HCT116 (cell line): ENCODE measurements around the gene NDUFA3. TPM values are rescaled to one million over a fixed set of nuclear protein-coding genes. Genes with fewer than 3 reads are reported as not detected.
A peak's percentile ranks its signal among the peaks of the same experiment; 100 is the strongest.

Source experiments
- ATAC-seq: fragments of 200-7000 bp; cut with Tn5 transposase; 2 replicates; pipeline ENCODE4 v1.9.1; 2020; ENCODE audit warnings: mild to moderate bottlenecking, moderate library complexity
- BruUV-seq: library from RNA; stranded (reverse); fragments of 400-500 nt; replicated peaks from 2 replicates; lab custom pipeline; 2021; lab: Mats Ljungman, UMichigan
- CTCF ChIA-PET: fragments of 300-600 bp; sonication (Branson Sonifier 250); formaldehyde crosslinking; loops from one replicate; lab custom pipeline; 2021; ENCODE audit warnings: antibody characterized with exemption; lab: Charles Lee
- POLR2A ChIA-PET: fragments of 300-600, 350-600 bp; sonication (Branson Sonifier 250); formaldehyde crosslinking; loops from one replicate; lab custom pipeline; 2021; ENCODE audit warnings: antibody characterized with exemption; lab: Charles Lee
- RAD21 ChIA-PET, 2 experiments: fragments of 300-600 bp; sonication (Branson Sonifier 250); formaldehyde crosslinking; loops; one replicate each; lab custom pipeline; 2023; ENCODE audit warnings: low total read pairs in 2 of 2; ENCODE audit not compliant: uncharacterized antibody in 2 of 2, unreplicated experiment in 2 of 2, low non-redundant PET in 1 of 2; lab: Charles Lee
- DNase-seq: peaks from one replicate; pipeline ENCODE4 v3.0.0-alpha.2; 2010; ENCODE audit warnings: low read depth, low spot score
- H2AFZ ChIP-seq: fragments of 200-600 bp; shearing (Covaris generic), sonication (generic); 2 replicates; pipeline ENCODE4 v1.6.1; 2017; ENCODE audit warnings: low read depth, mixed run types, mixed read lengths, antibody characterized with exemption, low read length; ENCODE audit not compliant: poor library complexity, severe bottlenecking
- H3K27ac ChIP-seq: 2 replicates; pipeline ENCODE4 v1.5.1; 2012; ENCODE audit warnings: low read depth, low read length
- H3K27me3 ChIP-seq: fragments of 200-600 bp; sonication (generic); 2 replicates; pipeline ENCODE4 v1.6.1; 2016; ENCODE audit warnings: mixed run types, low read length, mixed read lengths; ENCODE audit not compliant: insufficient read depth
- H3K36me3 ChIP-seq, 2 experiments: fragments of 200-500 bp in 1 of 2; fragments of 200-600 bp in 1 of 2; sonication (Bioruptor generic) in 1 of 2; sonication (generic) in 1 of 2; 2 replicates each; pipeline versions ENCODE4 v1.5.1 to v1.6.1; 2014 to 2016; ENCODE audit warnings: low read length in 2 of 2, inconsistent platforms in 1 of 2, mixed read lengths in 1 of 2, mixed run types in 1 of 2; ENCODE audit not compliant: insufficient read depth in 2 of 2, control insufficient read depth in 1 of 2
- H3K4me1 ChIP-seq, 2 experiments: fragments of 200-600 bp in 1 of 2; sonication (generic) in 1 of 2; 2 replicates each; pipeline versions ENCODE4 v1.5.1 to v1.6.1; 2012 to 2017; ENCODE audit warnings: low read length in 2 of 2, inconsistent platforms in 1 of 2, mild to moderate bottlenecking in 1 of 2, mixed read lengths in 1 of 2, mixed run types in 1 of 2, moderate library complexity in 1 of 2; ENCODE audit not compliant: insufficient read depth in 2 of 2, control insufficient read depth in 1 of 2
- H3K4me2 ChIP-seq: fragments of 200-600 bp; sonication (generic); 2 replicates; pipeline ENCODE4 v1.6.1; 2017; ENCODE audit warnings: mixed run types, low read length, mixed read lengths
- H3K4me3 ChIP-seq, 2 experiments: fragments of 200-600 bp in 1 of 2; sonication (generic) in 1 of 2; replicated peaks in 1 of 2; 2 replicates each; pipeline ENCODE4 v1.5.1; 2011 to 2016; ENCODE audit warnings: low read length in 2 of 2, control low read depth in 1 of 2, low read depth in 1 of 2, mild to moderate bottlenecking in 1 of 2, mixed read lengths in 1 of 2, mixed run types in 1 of 2
- H3K79me2 ChIP-seq: fragments of 200-600 bp; sonication (generic); 2 replicates; pipeline ENCODE4 v1.6.1; 2017; ENCODE audit warnings: mild to moderate bottlenecking, mixed run types, low read length, moderate library complexity, mixed read lengths; ENCODE audit not compliant: insufficient read depth
- H3K9ac ChIP-seq: fragments of 200-600 bp; sonication (generic); 2 replicates; pipeline ENCODE4 v1.6.1; 2016; ENCODE audit warnings: low read length, mixed read lengths
- H3K9me2 ChIP-seq: fragments of 200-600 bp; sonication (generic), shearing (Covaris generic); 2 replicates; pipeline ENCODE4 v1.6.1; 2017; ENCODE audit warnings: mixed run types, mild to moderate bottlenecking, moderate library complexity; ENCODE audit not compliant: insufficient read depth
- H3K9me3 ChIP-seq, 2 experiments: fragments of 200-500 bp in 1 of 2; fragments of 200-600 bp in 1 of 2; sonication (Bioruptor generic) in 1 of 2; sonication (generic) in 1 of 2; 2 replicates each; pipeline ENCODE4 v1.6.1; 2014 to 2017; ENCODE audit warnings: low read length in 2 of 2, mixed read lengths in 2 of 2, inconsistent platforms in 1 of 2, low read depth in 1 of 2, mild to moderate bottlenecking in 1 of 2, mixed run types in 1 of 2, moderate library complexity in 1 of 2; ENCODE audit not compliant: control insufficient read depth in 1 of 2, insufficient read depth in 1 of 2
- H4K20me1 ChIP-seq: fragments of 200-600 bp; sonication (generic), shearing (Covaris generic); 2 replicates; pipeline ENCODE4 v1.6.1; 2017; ENCODE audit warnings: mixed run types, mild to moderate bottlenecking, moderate library complexity; ENCODE audit not compliant: insufficient read depth
- CEBPB ChIP-seq: IDR thresholded peaks from 2 replicates; pipeline ENCODE4 v1.6.1; 2012; ENCODE audit warnings: low read depth
- ELF1 ChIP-seq: IDR thresholded peaks from 2 replicates; pipeline ENCODE4 v1.6.1; 2012; ENCODE audit warnings: low read depth, borderline replicate concordance
- EZH2phosphoT487 ChIP-seq: fragments of 200-600 bp; IDR thresholded peaks from 2 replicates; pipeline ENCODE4 v1.6.1; 2018; ENCODE audit warnings: antibody characterized with exemption, borderline replicate concordance
- FOSL1 ChIP-seq: IDR thresholded peaks from 2 replicates; pipeline ENCODE4 v1.6.1; 2012; ENCODE audit warnings: low read depth
- JUND ChIP-seq: IDR thresholded peaks from 2 replicates; pipeline ENCODE4 v1.6.1; 2012
- POLR2A ChIP-seq: IDR thresholded peaks from 2 replicates; pipeline ENCODE4 v1.7.0; 2011; ENCODE audit warnings: borderline replicate concordance; ENCODE audit not compliant: insufficient read depth, insufficient read length; ENCODE audit errors: extremely low read depth
- POLR2AphosphoS5 ChIP-seq: IDR thresholded peaks from 2 replicates; pipeline ENCODE4 v1.6.1; 2011; ENCODE audit warnings: mild to moderate bottlenecking, low read depth, low read length, moderate library complexity
- SIN3A ChIP-seq: IDR thresholded peaks from 2 replicates; pipeline ENCODE4 v1.6.1; 2012; ENCODE audit warnings: low read depth
- SRF ChIP-seq: IDR thresholded peaks from 2 replicates; pipeline ENCODE4 v1.6.1; 2012; ENCODE audit warnings: low read depth
- TCF7L2 ChIP-seq: IDR thresholded peaks from 2 replicates; pipeline ENCODE4 v1.7.0; 2011; ENCODE audit warnings: borderline replicate concordance, inconsistent platforms; ENCODE audit not compliant: insufficient read depth, insufficient read length; ENCODE audit errors: extremely low read depth
- ZFX ChIP-seq: fragments of 450-650 bp; IDR thresholded peaks from 2 replicates; pipeline ENCODE4 v1.6.1; 2017
- intact Hi-C: fragments of 100-400 bp; cut with micrococcal nuclease; formaldehyde crosslinking; loops from 2 replicates; pipeline ENCODE4 v1.10.0; 2022
- total RNA-seq: library from RNA; stranded (reverse); gene quantifications from one replicate; pipeline ENCODE4 v1.2.1, GENCODE V29; 2021; ENCODE audit not compliant: unreplicated experiment
- TF ChIP-seq, protein P1 (sequence below): IDR thresholded peaks from 2 replicates; pipeline ENCODE4 v1.6.1; 2012
- TF ChIP-seq, protein P2 (sequence below), 3 experiments: fragments of 200-600 bp in 1 of 3; sonication (generic) in 1 of 3; IDR thresholded peaks in 2 of 3; conservative IDR thresholded peaks in 1 of 3; 2 replicates each; pipeline ENCODE4 v1.5.1; 2012 to 2017; ENCODE audit warnings: low read depth in 2 of 3, low read length in 2 of 3, antibody characterized with exemption in 1 of 3, borderline replicate concordance in 1 of 3, control low read depth in 1 of 3, mild to moderate bottlenecking in 1 of 3, mixed read lengths in 1 of 3, mixed run types in 1 of 3, moderate library complexity in 1 of 3; ENCODE audit not compliant: insufficient read depth in 1 of 3
- TF ChIP-seq, protein P3 (sequence below): IDR thresholded peaks from 2 replicates; pipeline ENCODE4 v1.6.1; 2012; ENCODE audit warnings: low read depth
- TF ChIP-seq, protein P4 (sequence below): IDR thresholded peaks from 2 replicates; pipeline ENCODE4 v1.6.1; 2012
- TF ChIP-seq, protein P5 (sequence below): IDR thresholded peaks from 2 replicates; pipeline ENCODE4 v1.6.1; 2011; ENCODE audit warnings: mild to moderate bottlenecking, low read length, moderate library complexity; ENCODE audit not compliant: insufficient replicate concordance; ENCODE audit errors: extremely low read depth

The NDUFA3 gene
- total RNA-seq, 1 experiment from 2014 or later, result 149 TPM

DNA sequence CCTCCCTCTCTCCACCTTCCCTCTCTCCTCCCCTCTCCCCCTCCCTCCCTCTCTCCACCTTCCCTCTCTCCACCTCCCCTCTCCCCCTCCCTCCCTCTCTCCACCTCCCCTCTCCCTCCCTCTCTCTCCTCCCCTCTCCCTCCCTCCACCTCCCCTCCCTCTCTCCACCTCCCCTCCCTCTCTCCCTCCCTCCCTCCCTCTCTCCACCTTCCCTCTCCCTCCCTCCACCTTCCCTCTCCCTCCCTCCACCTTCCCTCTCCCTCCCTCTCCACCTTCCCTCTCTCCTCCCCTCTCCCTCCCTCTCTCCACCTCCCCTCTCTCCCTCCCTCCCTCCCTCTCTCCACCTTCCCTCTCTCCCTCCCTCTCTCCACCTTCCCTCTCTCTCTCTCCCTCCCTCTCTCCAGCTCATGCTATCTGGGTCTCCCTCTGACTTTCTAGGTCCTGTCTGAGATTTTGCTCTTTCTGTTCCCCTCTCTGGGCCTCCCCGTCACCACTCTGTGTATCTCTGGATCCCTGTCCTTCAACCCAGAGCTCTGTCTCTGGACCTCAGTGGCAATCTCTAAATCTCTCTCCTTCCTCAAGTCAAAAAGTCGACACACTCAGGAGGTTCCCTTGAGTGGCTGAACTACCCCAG is 31.4 kb downstream of the NDUFA3 start:
- H2AFZ ChIP-seq, result no peak overlapping the region
- H3K9me2 ChIP-seq, result no peaks in the 10 kb centered on the region
- BruUV-seq, result no TSS peak
- CTCF ChIA-PET, result no interaction called here
- no peaks in the 10 kb centered on the region for H4K20me1 ChIP-seq
- no peak for DNase-seq
- H3K4me2 ChIP-seq, result no peak overlapping the region
- TF ChIP-seq FOSL1 (no peak), POLR2AphosphoS5 (no peak), SRF (no peak), TCF7L2 (no peak), EZH2phosphoT487 (no peak), ELF1 (no peak), ZFX (no peak), SIN3A (no peak), JUND (no peak), POLR2A (no peak), CEBPB (no peak)
- TF ChIP-seq, protein P1, sequence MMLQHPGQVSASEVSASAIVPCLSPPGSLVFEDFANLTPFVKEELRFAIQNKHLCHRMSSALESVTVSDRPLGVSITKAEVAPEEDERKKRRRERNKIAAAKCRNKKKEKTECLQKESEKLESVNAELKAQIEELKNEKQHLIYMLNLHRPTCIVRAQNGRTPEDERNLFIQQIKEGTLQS, result no peak
- TF ChIP-seq, protein P2, sequence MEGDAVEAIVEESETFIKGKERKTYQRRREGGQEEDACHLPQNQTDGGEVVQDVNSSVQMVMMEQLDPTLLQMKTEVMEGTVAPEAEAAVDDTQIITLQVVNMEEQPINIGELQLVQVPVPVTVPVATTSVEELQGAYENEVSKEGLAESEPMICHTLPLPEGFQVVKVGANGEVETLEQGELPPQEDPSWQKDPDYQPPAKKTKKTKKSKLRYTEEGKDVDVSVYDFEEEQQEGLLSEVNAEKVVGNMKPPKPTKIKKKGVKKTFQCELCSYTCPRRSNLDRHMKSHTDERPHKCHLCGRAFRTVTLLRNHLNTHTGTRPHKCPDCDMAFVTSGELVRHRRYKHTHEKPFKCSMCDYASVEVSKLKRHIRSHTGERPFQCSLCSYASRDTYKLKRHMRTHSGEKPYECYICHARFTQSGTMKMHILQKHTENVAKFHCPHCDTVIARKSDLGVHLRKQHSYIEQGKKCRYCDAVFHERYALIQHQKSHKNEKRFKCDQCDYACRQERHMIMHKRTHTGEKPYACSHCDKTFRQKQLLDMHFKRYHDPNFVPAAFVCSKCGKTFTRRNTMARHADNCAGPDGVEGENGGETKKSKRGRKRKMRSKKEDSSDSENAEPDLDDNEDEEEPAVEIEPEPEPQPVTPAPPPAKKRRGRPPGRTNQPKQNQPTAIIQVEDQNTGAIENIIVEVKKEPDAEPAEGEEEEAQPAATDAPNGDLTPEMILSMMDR (IDR thresholded peaks at IDR 0.05 in 2 of 3, conservative IDR thresholded peaks at IDR 0.05 in 1 of 3; ENCODE audit: borderline replicate concordance in 1 of 3, insufficient read depth in 1 of 3, low read depth in 2 of 3, low read length in 2 of 3), result no peak
- TF ChIP-seq, protein P3, sequence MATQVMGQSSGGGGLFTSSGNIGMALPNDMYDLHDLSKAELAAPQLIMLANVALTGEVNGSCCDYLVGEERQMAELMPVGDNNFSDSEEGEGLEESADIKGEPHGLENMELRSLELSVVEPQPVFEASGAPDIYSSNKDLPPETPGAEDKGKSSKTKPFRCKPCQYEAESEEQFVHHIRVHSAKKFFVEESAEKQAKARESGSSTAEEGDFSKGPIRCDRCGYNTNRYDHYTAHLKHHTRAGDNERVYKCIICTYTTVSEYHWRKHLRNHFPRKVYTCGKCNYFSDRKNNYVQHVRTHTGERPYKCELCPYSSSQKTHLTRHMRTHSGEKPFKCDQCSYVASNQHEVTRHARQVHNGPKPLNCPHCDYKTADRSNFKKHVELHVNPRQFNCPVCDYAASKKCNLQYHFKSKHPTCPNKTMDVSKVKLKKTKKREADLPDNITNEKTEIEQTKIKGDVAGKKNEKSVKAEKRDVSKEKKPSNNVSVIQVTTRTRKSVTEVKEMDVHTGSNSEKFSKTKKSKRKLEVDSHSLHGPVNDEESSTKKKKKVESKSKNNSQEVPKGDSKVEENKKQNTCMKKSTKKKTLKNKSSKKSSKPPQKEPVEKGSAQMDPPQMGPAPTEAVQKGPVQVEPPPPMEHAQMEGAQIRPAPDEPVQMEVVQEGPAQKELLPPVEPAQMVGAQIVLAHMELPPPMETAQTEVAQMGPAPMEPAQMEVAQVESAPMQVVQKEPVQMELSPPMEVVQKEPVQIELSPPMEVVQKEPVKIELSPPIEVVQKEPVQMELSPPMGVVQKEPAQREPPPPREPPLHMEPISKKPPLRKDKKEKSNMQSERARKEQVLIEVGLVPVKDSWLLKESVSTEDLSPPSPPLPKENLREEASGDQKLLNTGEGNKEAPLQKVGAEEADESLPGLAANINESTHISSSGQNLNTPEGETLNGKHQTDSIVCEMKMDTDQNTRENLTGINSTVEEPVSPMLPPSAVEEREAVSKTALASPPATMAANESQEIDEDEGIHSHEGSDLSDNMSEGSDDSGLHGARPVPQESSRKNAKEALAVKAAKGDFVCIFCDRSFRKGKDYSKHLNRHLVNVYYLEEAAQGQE, result no peak
- TF ChIP-seq, protein P4, sequence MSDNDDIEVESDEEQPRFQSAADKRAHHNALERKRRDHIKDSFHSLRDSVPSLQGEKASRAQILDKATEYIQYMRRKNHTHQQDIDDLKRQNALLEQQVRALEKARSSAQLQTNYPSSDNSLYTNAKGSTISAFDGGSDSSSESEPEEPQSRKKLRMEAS, result no peak
- TF ChIP-seq, protein P5, sequence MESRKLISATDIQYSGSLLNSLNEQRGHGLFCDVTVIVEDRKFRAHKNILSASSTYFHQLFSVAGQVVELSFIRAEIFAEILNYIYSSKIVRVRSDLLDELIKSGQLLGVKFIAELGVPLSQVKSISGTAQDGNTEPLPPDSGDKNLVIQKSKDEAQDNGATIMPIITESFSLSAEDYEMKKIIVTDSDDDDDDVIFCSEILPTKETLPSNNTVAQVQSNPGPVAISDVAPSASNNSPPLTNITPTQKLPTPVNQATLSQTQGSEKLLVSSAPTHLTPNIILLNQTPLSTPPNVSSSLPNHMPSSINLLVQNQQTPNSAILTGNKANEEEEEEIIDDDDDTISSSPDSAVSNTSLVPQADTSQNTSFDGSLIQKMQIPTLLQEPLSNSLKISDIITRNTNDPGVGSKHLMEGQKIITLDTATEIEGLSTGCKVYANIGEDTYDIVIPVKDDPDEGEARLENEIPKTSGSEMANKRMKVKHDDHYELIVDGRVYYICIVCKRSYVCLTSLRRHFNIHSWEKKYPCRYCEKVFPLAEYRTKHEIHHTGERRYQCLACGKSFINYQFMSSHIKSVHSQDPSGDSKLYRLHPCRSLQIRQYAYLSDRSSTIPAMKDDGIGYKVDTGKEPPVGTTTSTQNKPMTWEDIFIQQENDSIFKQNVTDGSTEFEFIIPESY, result no peak
- TF ChIP-seq, all 23 proteins: peak for 0
- Histone ChIP-seq H3K4me1 (peaks cover 12 to 24% of the 10 kb centered on the region in 2 experiments), H3K79me2 (peaks cover 14% of the 10 kb centered on the region), H3K9ac (no peak overlapping the region), H3K36me3 (peaks cover 6 to 10% of the 10 kb centered on the region in 2 experiments; a peak in 3 of 4 replicates), H3K27ac (0 out of 2 replicates have a peak overlapping the region, but pooled peaks have one; percentile 12), H3K4me3 (no peak overlapping the region), H3K27me3 (no peaks in the 10 kb centered on the region), H3K9me3 (no peaks in the 10 kb centered on the region)
- POLR2A ChIA-PET, result no interaction called here
- RAD21 ChIA-PET, result no interaction called here
- ATAC-seq, result no peak
- intact Hi-C loops, result no loop called here
